ENCODE data around the gene GRIK5.
A peak's percentile ranks its signal among the peaks of the same experiment; 100 is the strongest.

GRIK5 gene

DNA sequence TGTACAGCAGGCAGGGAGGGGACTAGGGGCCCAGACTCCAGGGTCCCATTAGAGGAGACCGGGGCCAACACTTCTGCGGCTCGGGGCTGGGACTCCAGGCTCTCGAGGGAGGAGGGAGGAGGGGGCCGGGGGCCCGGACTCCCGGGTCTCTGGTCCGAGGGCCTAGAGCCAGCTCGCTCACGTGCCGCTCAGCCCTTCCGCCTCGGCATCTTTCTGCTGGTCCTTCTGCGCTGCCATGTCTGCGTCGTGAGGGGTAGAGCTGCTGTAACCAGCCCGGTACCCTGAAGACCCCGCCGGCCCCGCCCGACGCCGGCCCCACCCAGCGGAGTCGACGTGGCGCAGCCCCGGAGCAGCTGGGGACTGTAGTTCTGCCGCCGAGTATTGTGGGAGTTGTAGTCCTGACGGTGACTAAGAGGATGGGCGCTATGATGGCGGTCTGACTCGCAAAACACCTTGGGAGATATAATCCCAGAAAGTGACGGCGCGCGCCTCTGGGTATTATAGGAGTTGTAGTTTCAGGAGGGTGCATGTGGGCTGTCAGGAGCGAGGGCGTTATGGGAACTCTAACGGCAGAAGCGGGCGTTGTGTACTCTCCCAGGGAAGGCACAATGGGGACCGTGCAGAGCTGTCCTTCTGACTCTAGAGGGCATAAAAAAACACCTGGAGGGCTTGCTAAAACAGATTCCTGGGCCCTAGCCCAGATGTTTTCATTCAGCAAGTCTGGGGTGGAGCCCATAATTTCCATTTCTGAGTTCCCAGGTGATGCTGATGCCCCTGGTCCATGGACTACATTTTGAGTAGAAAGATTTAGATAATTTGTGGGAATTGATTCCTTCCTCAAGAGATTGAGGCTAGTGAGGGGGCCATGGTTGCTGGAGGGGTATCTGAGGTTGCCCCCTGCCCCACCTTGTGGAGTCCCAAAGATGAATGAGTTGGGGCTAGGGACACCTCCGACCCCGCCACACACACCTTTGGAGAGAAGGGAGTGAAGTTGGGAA, 110.7 kb downstream of the GRIK5 start, which contains the start of gene RABAC1 (continued):
- TF ChIP-seq TSHZ1 (tag by site-specific recombination; IDR thresholded peaks at IDR 0.05; ENCODE audit: borderline replicate concordance) = no peak
- TF ChIP-seq, protein P1, sequence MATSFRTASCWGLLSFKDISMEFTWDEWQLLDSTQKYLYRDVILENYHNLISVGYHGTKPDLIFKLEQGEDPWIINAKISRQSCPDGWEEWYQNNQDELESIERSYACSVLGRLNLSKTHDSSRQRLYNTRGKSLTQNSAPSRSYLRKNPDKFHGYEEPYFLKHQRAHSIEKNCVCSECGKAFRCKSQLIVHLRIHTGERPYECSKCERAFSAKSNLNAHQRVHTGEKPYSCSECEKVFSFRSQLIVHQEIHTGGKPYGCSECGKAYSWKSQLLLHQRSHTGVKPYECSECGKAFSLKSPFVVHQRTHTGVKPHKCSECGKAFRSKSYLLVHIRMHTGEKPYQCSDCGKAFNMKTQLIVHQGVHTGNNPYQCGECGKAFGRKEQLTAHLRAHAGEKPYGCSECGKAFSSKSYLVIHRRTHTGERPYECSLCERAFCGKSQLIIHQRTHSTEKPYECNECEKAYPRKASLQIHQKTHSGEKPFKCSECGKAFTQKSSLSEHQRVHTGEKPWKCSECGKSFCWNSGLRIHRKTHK (tag by site-specific recombination; IDR thresholded peaks at IDR 0.05) = no peak
- TF ChIP-seq ZNF473 (tag by site-specific recombination; IDR thresholded peaks at IDR 0.05) = no peak
- no peak for TF ChIP-seq ZNF521 (tag by site-specific recombination; IDR thresholded peaks at IDR 0.05)
- no peak for TF ChIP-seq ZNF37A (tag by site-specific recombination; IDR thresholded peaks at IDR 0.05)
- TF ChIP-seq ZNF514 (tag by site-specific recombination; IDR thresholded peaks at IDR 0.05) = no peak
- TF ChIP-seq ZFHX2 (tag by site-specific recombination; conservative IDR thresholded peaks at IDR 0.05) = peak; percentile 76
- TF ChIP-seq ZNF658 (tag by site-specific recombination; IDR thresholded peaks at IDR 0.05) = no peak
- peak; percentile 13; the same call in 1 of the 2 replicates for TF ChIP-seq ZNF341 (tag by site-specific recombination; IDR thresholded peaks at IDR 0.05; ENCODE audit: low read depth)
- no peak for TF ChIP-seq SALL2 (tag by site-specific recombination; IDR thresholded peaks at IDR 0.05; ENCODE audit: borderline replicate concordance)
- TF ChIP-seq ZNF157 (tag by site-specific recombination; IDR thresholded peaks at IDR 0.05) = no peak
- TF ChIP-seq ZNF544 (tag by site-specific recombination; IDR thresholded peaks at IDR 0.05) = no peak
- TF ChIP-seq, protein P2, sequence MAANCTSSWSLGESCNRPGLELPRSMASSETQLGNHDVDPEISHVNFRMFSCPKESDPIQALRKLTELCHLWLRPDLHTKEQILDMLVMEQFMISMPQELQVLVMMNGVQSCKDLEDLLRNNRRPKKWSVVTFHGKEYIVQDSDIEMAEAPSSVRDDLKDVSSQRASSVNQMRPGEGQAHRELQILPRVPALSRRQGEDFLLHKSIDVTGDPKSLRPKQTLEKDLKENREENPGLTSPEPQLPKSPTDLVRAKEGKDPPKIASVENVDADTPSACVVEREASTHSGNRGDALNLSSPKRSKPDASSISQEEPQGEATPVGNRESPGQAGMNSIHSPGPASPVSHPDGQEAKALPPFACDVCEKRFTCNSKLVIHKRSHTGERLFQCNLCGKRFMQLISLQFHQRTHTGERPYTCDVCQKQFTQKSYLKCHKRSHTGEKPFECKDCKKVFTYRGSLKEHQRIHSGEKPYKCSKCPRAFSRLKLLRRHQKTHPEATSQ (tag by site-specific recombination; IDR thresholded peaks at IDR 0.05) = no peak; the same call in 1 of the 2 replicates
- TF ChIP-seq ZNF654 (tag by site-specific recombination; IDR thresholded peaks at IDR 0.05; ENCODE audit: low read depth) = no peak; the same call in 1 of the 2 replicates
- no peak for TF ChIP-seq MYNN (tag by site-specific recombination; IDR thresholded peaks at IDR 0.05; ENCODE audit: borderline replicate concordance)
- TF ChIP-seq ZNF621 (tag by site-specific recombination; IDR thresholded peaks at IDR 0.05) = no peak
- peak; percentile 99 for TF ChIP-seq ZBTB20 (tag by site-specific recombination; IDR thresholded peaks at IDR 0.05)
- no peak for TF ChIP-seq ZFP3 (tag by site-specific recombination; IDR thresholded peaks at IDR 0.05; ENCODE audit: low read depth)
- no peak for TF ChIP-seq SETDB1 (IDR thresholded peaks at IDR 0.05; ENCODE audit: insufficient read length, low read length)
- peak; percentile 63 for TF ChIP-seq SP2 (tag by site-specific recombination; IDR thresholded peaks at IDR 0.05)
- peak; percentile 96 for TF ChIP-seq YY2 (tag by site-specific recombination; IDR thresholded peaks at IDR 0.05)
- TF ChIP-seq GLIS1 (tag by site-specific recombination; IDR thresholded peaks at IDR 0.05) = peak; percentile 88
- TF ChIP-seq MEIS1 (CRISPR knock-in tag; IDR thresholded peaks at IDR 0.05; ENCODE audit: borderline replicate concordance) = no peak
- peak; percentile 24; the same call in 1 of the 2 replicates for TF ChIP-seq ZNF558 (tag by site-specific recombination; IDR thresholded peaks at IDR 0.05)
- no peak for TF ChIP-seq ZNF48 (tag by site-specific recombination; IDR thresholded peaks at IDR 0.05)
- TF ChIP-seq ZNF792 (tag by site-specific recombination; IDR thresholded peaks at IDR 0.05) = no peak
- TF ChIP-seq ZNF768 (tag by site-specific recombination; IDR thresholded peaks at IDR 0.05) = no peak
- peak; percentile 87 for TF ChIP-seq ZEB2 (tag by site-specific recombination; IDR thresholded peaks at IDR 0.05)
- TF ChIP-seq ZNF16 (tag by site-specific recombination; IDR thresholded peaks at IDR 0.05; ENCODE audit: low read depth) = no peak
- peak; percentile 91 for TF ChIP-seq GLIS2 (tag by site-specific recombination; IDR thresholded peaks at IDR 0.05)
- TF ChIP-seq ZNF529 (tag by site-specific recombination; IDR thresholded peaks at IDR 0.05; ENCODE audit: insufficient replicate concordance) = no peak
- no peak for TF ChIP-seq ZNF292 (tag by site-specific recombination; IDR thresholded peaks at IDR 0.05; ENCODE audit: borderline replicate concordance, low read depth)
- no peak for TF ChIP-seq ZNF777 (tag by site-specific recombination; IDR thresholded peaks at IDR 0.05; ENCODE audit: borderline replicate concordance)
- TF ChIP-seq ZNF324 (tag by site-specific recombination; IDR thresholded peaks at IDR 0.05) = no peak; the same call in none of the 2 replicates
